ENCODE data around the gene DOCK10.
"Not testable (repeated sequence)": the region's sequence is repeated elsewhere in the genome, so short reads cannot be mapped to it uniquely, and the experiment has no call there.

DOCK10 gene

DNA sequence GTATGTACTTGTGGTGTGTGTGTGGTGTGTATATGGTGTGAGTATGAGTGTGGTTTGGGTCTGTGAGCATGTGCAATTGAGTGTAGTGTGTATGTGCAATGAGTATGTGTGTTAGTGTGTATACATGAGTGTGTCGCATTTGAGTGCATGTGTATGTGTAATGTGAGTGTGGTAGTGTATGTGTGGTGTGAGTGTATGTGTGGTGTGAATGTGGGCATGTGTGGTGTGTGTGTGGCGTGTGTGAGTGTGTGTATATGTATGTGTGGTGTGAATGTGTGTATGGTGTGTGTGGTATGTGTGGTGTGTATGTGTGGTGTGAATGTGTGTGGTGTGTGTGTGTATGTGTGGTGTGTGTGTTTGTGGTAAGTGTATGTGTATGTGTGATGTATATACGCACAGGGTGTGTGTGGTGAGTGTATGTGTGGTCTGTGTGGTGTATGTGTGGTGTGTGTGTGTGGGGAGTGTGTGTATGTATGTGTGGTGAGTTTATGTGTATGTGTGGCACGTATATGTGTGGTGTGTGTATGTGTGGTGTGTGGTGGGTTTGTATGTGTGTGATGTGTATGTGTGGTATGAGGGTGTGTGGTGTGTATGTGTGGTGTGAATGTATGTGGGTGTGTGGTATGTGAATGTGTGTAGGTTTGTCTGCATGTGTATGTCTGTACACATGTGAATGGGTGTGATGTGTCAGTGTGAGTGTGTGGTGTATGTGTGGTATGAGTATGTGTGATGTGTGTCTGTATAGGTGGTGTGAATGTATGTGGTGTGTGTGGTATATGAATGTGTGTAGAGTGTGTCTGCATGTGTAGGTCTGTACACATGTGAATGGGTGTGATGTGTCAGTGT is 123.4 kb downstream of the DOCK10 start:
- no peak for DNase-seq (ENCODE audit: low read depth in 2 of 2)

DNA sequence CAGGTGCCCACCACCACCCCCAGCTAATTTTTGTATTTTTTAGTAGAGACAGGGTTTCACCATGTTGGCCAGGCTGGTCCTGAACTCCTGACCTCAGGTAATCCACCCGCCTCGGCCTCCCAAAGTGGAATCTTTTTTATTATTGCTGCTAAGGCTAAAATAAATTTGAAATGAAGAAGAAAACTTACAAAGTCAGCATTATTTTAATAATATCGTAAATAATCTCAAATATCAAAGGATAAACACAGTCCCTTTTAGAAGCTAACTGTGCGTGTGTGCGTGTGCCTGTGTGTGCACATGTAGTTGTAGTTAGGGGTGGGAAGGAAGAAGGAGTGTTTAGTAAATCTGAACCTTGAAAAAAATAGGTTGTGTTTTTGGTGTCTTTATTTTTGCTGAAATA is 125.0 kb downstream of the DOCK10 start:
- DNase-seq (ENCODE audit: low read depth in 2 of 2) = not testable (repeated sequence)

DNA sequence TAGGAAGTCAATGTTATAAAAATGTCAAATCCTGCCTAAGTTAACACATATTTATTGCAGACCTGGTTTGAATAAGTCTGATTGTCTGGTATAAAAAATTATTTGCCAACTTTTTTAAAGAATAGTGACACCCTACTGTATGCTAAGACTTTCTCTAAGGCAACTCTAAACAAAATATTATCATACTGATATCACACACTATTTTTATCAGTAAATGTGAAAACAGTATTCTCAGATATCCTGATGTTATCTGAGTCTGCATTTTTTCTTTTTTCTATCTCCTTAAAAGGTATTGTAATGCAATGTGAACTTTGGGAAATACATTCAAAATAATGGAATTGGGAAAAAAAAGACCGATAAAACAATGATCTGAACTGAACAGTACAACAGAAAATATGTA is 127.1 kb downstream of the DOCK10 start:
- DNase-seq (ENCODE audit: low read depth in 2 of 2) = no peak

DNA sequence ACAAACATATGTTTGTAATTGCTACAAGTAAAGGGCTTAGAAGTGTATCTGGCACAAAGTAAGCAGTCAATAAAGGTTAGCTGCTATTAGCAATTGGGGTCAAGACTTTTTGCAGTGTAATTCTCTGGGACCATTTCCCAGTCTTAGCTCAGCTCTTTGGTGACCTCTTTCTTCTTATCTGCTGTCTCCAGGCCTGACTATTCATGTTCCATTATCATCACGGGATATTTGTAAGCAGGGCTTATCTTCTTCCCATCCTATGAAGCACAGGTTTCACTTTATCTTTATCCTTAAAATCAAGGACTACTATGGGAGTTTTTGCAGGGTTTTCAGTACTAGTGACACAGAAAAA is 131.7 kb downstream of the DOCK10 start:
- no peak for DNase-seq (ENCODE audit: low read depth in 2 of 2)

DNA sequence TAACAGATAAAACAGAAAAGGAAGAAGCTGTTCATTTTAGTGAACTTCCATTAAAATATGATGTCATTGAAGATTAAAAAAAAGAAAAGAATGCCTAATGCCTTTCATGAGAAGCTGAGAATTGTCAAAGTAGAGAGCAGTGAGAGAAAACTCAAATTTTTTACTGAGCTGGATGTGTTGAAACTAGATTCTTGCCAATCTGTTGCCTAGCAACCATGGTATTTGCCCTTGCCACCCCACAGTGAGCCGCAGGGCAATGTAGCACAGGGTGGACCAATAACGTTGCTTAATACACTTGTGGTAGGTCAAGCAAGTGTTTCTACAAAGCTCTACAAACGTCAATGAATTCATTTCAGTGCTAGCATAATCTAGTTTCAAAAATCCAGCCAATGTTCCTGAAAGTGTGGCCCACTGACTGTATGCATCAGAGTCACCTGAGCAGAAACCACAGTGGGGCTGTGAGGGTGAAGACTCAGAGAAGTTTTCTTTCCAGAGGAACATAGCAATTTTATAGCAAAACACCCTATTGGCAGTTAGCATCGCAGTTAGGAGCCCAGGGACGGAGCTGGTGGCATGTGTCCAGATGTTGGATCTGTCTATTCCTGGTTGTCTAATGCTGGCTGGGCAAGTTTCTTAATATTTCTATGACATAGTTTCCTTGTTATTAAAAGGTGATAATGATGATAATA is 132.2 kb downstream of the DOCK10 start:
- DNase-seq (ENCODE audit: low read depth in 2 of 2) = no peak

DNA sequence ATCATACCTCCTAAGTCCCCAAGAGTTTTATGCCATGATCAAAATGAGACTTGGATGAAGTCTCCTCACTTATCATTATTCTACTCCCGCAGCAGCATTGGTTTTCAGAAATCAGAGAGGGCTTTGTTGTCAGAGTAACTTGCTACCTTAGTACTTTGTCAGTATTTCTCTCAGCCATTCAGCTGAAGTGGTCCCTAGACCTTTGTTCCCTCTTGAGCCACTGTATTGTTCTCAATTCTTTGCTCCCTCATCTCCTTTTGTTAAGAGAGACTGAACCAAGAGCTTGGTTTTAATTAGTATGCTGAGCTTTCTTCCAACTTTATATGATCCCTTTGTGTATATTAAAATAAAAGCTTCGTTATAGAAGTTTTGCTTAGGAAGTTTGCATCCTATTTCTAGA is 133.4 kb downstream of the DOCK10 start:
- DNase-seq (ENCODE audit: low read depth in 2 of 2) = no peak

DNA sequence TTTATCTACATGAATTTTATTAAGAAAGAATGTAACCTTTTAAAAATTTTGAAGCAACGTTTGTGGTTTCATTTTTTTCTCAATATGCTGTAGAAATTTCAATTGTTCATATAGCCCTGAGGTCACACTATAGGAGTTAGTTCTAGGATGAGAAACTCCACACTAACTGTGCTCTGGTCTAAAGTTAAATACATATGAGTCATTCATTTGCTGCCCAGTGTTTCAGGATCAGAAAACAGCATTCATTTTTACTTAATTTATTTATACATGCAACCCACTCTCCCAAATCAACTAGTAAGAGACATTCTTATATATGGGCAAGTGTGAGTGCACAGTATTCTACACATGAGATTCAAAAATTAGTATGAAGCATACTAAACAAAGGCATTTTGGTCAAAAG is 137.9 kb downstream of the DOCK10 start:
- no peak for DNase-seq (ENCODE audit: low read depth in 2 of 2)

DNA sequence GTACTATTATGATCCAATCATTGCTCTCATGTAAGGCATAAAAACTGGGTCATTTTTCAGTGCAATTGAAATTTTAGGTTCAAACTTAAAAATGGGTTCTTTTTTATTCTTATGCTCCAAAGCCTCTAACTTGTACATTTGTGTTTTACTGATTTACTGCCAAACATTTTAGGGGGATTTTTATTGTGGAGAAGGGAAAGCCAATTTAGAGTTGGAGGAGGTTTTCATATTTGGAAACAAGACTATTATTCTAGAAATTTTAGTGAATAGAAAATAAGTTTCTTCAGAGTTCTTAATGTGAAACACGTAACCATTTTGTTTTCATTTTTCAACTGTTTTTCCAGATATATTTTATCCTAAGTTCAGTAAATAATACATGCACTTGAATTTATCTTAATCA is 138.6 kb downstream of the DOCK10 start:
- DNase-seq (ENCODE audit: low read depth in 2 of 2) = no peak

DNA sequence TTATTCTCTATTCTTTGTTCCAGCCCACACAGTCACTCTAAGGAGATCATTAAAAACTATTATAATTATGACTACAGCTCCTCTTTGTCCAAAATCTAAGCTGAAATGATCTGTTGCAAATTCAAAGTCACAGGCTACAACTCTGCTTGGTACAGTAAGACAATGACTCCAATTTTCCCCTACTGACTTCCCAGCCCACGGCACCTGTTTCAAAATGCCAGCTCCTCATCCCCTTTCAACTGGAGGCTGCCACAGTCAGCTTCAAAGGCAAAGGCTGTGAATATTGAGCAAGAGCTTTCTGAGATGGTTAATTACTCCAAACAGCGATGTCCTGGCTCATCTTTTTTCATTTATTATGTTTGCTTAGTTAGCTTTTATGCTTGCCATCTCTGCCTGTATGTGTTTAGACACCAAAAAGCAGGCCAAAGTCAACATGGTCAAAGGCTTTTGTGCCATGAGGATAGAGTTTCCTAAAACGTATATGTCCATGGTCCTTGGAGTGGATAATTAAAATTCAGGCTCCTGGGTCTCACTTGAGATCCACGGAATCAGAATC is 141.1 kb downstream of the DOCK10 start:
- no peak for DNase-seq (ENCODE audit: low read depth in 2 of 2)

DNA sequence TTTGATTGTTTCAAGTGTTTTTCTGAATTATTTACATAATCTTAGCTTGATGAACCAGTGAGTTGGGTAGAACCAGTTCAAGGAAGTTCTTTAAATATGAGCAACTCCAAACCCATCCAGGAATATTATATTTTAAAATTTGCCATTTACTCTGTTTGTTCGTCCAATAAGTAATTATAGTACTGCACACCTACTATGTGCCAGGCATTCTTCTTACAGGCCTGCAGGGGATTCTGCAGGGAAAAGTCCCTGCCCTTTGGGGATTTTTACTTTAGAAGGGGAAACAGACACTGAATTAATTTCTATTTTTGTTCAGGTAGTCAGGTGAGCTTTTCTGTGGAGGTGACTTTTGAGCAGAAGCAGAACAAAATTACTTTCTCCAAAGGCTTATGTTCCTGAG is 146.9 kb downstream of the DOCK10 start:
- no peak for DNase-seq (ENCODE audit: low read depth in 2 of 2)

DNA sequence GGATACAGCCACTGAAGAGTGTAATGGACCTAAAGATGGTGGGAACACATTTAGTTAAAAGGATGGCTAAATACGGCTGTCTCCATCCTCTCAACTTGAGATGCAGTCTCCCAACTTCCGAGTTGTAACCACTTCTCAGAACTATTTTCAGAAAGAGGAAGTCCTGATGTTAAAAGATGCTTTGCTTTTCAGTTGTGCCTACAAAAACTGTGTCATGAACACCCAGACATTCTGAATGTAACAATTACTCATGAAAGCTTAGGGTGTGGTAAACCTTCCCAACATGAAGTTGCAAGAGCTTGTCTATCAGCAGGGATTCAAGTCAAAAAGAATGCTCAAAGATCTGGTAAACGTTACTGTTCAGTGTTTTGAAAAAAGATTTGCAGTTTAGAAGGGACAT is 147.9 kb downstream of the DOCK10 start:
- DNase-seq (ENCODE audit: low read depth in 2 of 2) = no peak

DNA sequence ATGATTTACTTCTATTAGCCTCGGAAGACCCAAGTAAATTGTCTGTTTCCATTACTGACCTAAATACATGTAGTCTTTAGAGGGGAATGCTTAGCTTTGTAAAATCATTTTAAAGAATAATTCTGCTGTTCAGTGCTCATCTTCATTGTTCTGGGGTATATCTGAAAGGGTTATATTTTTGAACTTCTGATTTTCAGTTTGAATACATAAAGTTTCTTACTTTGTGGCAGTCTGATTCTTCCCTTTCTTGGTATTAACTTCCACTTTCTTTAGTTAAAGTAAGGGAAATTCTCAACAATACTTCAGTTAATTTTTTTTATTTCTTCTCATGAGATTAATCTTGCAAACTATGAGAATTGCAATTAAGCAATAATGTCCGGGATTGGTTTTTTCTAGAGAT is 148.4 kb downstream of the DOCK10 start:
- DNase-seq (ENCODE audit: low read depth in 2 of 2) = no peak

DNA sequence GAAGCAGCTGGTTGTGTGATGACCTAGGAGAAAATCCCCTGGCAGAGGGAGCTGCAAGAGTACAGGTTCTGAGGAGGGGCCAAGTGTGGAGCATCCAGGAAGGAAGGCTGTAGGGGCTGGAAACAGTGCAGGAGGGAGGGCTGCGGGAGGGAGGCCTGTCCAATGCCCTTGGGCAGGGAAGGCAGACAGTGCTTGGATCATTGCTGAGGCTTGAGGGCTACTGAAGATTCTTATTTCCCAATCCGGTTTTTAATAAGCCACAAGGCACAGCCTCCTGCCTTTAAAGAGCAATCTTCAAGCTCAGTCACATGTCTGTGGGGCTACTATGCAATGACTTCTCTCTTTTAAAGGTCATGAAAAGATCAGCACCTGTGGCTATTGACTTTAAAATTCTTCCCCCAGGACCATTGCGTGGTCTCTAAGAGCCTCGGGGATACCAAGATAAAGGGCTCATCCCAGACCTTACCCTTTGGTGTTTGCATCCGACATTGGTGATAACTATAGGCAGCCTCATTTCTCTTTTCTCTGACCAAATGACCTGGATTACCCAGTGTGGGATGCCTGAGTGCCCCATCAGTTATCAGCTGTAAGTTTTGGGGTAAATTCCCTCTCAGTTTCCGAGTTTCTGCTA is 149.6 kb downstream of the DOCK10 start:
- DNase-seq (ENCODE audit: low read depth in 2 of 2) = no peak

DNA sequence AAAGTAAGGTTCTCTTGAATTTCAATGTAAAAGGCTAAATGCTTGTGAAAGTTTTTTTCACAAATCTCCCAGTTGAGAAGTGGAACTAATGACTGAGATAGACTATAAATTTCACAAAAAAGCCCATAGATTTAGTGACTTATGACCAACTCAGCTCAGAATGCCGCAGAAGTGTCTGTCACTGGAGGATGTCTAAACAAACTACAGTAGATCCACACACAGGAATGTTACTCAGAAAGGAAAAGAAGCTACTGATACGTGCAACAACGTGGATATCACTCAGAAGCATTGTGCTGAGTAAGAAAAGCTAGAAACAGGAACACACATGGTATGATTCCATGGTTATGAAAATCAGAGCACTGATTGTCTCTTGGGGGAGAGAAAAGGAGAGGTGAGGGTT is 151.9 kb downstream of the DOCK10 start:
- no peak for DNase-seq (ENCODE audit: low read depth in 2 of 2)

DNA sequence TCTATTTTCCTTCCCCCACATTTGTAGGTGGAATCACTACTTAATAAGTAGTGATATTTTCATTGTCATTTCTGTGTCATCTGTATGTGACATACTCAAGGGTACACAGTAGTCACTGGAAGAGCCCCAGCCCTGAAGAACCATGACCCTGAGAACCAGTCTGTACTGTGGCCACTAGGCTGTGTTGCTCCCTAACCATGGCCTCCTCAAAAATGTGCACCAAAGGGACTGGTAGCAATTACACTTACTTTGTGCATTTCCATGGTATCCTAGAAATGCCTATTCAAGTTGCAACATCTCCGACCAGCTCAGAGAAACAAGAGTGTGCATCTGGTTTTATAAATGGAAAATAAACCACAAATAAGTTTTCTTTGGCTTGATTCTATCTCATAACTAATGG is 155.1 kb downstream of the DOCK10 start:
- DNase-seq (ENCODE audit: low read depth in 2 of 2) = peak; percentile 54 to 56

DNA sequence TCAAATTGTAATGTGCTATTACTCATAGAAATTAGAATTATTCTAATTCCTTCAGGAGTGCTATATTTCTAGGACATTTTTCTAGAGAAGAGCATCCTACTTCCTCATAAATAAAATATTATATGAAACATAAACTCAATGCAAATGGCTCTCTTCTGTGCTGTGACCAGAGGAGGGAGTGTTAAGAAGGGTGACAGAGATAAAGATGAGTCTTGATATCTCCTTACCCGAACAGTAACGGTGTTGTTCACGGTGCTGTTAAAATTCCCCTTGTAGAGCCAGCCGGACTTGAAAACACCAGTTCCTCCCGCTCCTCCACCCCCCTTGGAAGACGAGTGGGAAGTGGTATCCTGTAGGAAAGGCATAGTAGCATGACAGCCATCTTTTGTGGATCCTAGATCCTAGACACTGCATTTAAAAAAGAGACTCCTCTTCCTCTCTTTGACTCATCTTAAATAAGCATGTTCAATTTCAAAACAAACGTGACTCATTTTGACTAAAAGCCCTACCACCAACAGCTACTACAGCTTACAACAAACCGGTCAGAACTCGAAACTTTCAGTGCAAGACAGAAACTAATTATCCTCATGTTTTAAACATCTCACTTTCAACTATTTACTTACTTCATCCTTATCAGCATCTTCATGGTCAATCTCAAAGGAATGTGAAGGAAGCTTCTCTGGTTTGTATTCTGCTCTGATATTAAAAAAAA is 156.3 kb downstream of the DOCK10 start:
- DNase-seq (ENCODE audit: low read depth in 2 of 2) = peak in 1 of 2 experiments; percentile 45

DNA sequence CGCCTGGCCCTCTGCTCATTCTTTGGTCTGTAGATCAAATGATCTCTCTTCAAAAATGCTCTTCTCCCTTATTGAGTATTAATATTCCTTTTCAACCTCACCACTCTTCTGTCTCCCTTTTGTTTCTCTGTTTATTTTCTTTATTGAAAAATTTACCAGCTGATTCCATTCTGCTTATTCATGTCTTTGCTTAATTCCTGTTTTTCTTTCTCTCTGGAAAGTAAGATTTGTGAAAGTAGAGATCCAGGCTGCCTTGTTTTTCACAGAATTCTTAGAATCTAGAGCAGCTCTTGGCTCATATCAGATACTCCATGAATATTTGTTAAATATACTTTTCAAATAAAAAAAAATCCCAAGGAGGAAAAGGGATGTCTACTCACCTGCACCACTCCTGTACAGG is 157.0 kb downstream of the DOCK10 start:
- no peak for DNase-seq (ENCODE audit: low read depth in 2 of 2)

DNA sequence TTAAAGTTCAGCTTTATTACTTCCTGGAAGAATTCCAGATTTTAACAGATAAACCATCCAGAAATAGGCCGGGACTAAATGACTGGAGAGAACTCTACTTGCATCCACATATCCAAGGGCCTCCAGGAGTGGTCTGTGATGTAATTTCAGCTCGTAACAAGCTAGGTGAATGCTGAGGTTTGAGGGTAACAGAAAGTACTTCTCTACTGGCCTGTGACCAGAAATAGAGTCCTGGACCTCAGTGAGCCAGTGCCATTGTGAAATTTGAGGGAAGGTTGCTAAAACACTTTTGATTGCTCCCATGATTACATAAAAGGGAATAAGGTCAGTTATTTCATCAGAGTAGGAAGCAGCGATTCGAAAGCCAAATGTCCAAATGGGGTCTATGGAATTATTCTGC is 158.1 kb downstream of the DOCK10 start:
- no peak for DNase-seq (ENCODE audit: low read depth in 2 of 2)

DNA sequence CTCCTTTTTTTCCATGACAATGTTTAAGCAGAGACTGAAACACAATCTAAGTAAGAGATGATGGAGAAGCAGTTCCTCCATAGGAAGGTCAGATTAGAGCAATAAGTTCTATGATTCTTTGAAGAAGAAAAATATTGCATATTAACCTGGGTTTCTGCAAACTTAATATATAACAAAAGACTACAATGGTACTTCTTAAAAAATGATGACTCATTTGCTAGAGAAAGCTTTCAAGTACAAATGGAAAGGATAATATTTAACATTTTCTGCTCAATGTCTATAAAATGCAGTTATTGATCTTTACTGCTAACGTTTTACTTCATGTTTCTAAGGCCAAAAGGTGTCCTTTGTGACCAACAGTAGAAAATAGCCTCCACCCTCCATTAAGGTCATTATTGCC is 158.6 kb downstream of the DOCK10 start:
- DNase-seq (ENCODE audit: low read depth in 2 of 2) = no peak

DNA sequence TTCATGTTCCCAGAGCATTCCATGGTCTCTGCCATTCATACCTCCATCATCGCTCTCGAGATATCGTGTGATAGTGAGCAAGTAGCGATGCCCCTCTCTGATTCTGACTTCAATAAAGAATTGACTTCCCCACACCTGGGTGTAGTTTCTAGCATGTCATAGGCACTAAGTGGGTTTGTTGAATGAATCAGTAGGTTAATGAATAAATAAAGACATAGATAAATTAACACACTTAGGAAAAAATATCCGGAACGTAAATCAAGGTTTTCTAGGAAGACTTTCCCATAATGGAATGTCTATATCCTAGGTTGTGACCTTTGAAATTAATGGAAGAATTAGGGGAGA is 159.1 kb downstream of the DOCK10 start:
- DNase-seq (ENCODE audit: low read depth in 2 of 2) = no peak

DNA sequence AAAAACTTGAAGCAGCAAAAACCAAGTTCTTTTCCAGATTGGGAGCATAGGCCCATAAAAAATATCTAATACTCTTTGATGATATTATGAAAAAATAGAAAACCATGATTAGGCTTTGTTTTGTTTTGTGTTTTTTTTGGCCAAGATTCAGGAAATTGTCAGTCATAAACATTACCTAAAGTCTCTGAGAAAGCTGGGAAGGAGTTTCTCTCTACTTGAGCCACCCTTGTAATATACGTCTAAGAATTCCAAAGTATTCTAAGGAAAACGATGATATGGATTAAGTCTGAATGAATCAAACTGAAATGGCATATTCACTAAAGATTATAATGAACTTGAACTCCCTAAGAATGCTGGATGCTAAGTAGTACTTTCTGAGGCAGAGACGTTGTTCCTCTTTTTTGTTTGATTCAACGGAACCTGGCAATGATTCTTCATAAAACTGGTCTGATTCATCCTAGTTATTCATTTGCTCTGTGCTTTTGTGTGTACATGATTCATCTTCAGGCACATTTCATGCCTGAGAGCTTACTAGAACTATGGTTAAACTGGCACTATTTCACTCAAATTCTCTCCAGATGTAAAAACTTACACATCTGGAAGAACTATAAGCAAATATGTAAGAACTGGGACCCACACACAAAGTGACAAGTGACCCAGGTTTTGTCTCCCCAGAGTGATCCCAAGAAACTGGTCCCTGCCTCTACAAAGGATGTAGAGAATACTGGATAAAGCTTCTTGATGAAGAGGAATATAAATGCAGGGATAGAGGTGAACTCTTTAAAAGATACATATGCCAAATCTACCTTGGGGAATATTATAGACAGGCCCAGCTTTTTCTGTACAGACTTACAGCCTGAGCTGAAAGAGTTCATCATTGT is 159.7 kb downstream of the DOCK10 start:
- DNase-seq (ENCODE audit: low read depth in 2 of 2) = peak; percentile 83 to 84
